ENCODE results near the gene FRMD7. TPM values are rescaled to one million over a fixed set of nuclear protein-coding genes. Genes with fewer than 3 reads are reported as not detected.

FRMD7 gene
- total and polyA plus RNA-seq, 10 of the 15 experiments (the other 5 are each of a cell fraction or from before 2014, with no cell fraction given), result 0.03 to 0.94 TPM; not detected in 8

DNA sequence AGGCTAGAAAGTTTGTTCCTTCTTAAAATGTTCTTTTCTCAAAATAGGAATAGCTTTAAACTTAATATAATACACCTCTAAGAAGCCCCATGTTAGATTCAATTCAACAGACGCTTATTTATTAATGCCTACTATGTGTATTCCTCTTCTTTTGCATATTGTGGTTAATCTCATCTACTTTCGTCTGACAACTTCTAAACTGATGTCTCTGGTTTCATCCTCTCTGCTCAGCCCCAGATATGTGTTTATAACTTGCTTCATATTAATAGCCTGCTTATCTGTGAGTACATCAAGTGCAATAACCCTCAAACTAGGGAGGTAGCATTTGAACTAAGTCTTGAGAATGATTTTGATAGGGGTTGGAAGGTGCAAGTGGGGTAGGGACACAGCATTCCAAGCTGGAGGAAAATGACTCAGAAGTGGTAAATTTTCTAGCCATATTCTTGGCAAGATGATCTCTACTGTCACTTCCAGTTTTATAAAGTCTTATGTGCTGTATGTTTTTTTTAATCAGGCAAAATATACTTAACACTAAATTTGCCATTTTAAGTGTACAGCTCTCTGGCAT is 67.8 kb downstream of the FRMD7 start:
- no peak overlapping the region for H3K4me2 ChIP-seq (ENCODE audit: control insufficient read depth, insufficient read depth)
- intact Hi-C loops (cut with micrococcal nuclease; ENCODE audit: unreplicated experiment) (no loop called here), in situ Hi-C loops (cut with MboI) (no loop called here)
- H2AFZ ChIP-seq (ENCODE audit: control insufficient read depth, low read depth, low read length), result no peak overlapping the region
- no peaks in the 10 kb centered on the region for H3K9me3 ChIP-seq (replicated peaks; ENCODE audit: control insufficient read depth, insufficient read depth, low read length)
- no peaks in the 10 kb centered on the region; the same call in 1 of the 2 replicates for H3K79me2 ChIP-seq (ENCODE audit: control insufficient read depth, insufficient read depth, low read length)
- 57% methylated on average over 2 of the region's 2 CpGs for WGBS (ENCODE audit: insufficient coverage, insufficient replicate concordance, low lambda C conversion rate, missing lambda C conversion rate)
- FAIRE-seq (no peak), DNase-seq (ENCODE audit: low read depth, low spot score) (no peak), ATAC-seq (peak; percentile 48; the same call in 2 of the 3 replicates)
- no peak overlapping the region for H3K27ac ChIP-seq (ENCODE audit: control insufficient read depth, insufficient read depth)
- H3K9ac ChIP-seq (ENCODE audit: control insufficient read depth, insufficient read depth, low read length), result no peak overlapping the region
- no peaks in the 10 kb centered on the region for H4K20me1 ChIP-seq (ENCODE audit: control insufficient read depth, insufficient read depth)
- RAD21 ChIA-PET (ENCODE audit: unreplicated experiment), result interaction anchor here (0.6 kb wide), 1 partner anchor 86 kb away, joined by 3 read pairs; no protein-coding TSS in a partner anchor
- CTCF ChIA-PET, result interaction anchor here (0.6 to 1.3 kb wide), 3 partner anchors 12 to 32 kb away, joined by 3 to 6 read pairs (median 4); no protein-coding TSS in a partner anchor
- H3K36me3 ChIP-seq (ENCODE audit: control insufficient read depth in 2 of 2, insufficient read depth in 2 of 2, low read length in 1 of 2), result no peaks in the 10 kb centered on the region; a peak in 1 of 4 replicates
- H3K4me1 ChIP-seq (ENCODE audit: control insufficient read depth, insufficient read depth, low read length), result no peaks in the 10 kb centered on the region
- POLR2A ChIA-PET, result no interaction called here
- no peaks in the 10 kb centered on the region for H3K27me3 ChIP-seq (replicated peaks in 1 of 2; ENCODE audit: control insufficient read depth in 2 of 2, insufficient read depth in 2 of 2, low read length in 1 of 2)
- H3K4me3 ChIP-seq, result no peak overlapping the region
- no peak for TF ChIP-seq PML (IDR thresholded peaks at IDR 0.05; ENCODE audit: low read length)
- no peak for TF ChIP-seq BCL11A (IDR thresholded peaks at IDR 0.05; ENCODE audit: low read depth, low read length)
- TF ChIP-seq, protein P1, sequence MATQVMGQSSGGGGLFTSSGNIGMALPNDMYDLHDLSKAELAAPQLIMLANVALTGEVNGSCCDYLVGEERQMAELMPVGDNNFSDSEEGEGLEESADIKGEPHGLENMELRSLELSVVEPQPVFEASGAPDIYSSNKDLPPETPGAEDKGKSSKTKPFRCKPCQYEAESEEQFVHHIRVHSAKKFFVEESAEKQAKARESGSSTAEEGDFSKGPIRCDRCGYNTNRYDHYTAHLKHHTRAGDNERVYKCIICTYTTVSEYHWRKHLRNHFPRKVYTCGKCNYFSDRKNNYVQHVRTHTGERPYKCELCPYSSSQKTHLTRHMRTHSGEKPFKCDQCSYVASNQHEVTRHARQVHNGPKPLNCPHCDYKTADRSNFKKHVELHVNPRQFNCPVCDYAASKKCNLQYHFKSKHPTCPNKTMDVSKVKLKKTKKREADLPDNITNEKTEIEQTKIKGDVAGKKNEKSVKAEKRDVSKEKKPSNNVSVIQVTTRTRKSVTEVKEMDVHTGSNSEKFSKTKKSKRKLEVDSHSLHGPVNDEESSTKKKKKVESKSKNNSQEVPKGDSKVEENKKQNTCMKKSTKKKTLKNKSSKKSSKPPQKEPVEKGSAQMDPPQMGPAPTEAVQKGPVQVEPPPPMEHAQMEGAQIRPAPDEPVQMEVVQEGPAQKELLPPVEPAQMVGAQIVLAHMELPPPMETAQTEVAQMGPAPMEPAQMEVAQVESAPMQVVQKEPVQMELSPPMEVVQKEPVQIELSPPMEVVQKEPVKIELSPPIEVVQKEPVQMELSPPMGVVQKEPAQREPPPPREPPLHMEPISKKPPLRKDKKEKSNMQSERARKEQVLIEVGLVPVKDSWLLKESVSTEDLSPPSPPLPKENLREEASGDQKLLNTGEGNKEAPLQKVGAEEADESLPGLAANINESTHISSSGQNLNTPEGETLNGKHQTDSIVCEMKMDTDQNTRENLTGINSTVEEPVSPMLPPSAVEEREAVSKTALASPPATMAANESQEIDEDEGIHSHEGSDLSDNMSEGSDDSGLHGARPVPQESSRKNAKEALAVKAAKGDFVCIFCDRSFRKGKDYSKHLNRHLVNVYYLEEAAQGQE (IDR thresholded peaks at IDR 0.05; ENCODE audit: low read depth, low read length), result no peak
- TF ChIP-seq POLR2AphosphoS2 (IDR thresholded peaks at IDR 0.05; ENCODE audit: low read depth, low read length), result no peak
- TF ChIP-seq RUNX3 (IDR thresholded peaks at IDR 0.05; ENCODE audit: low read length), result 0 out of 2 replicates have a peak, but pooled peaks have one; percentile 14
- SMC1A ChIA-PET (ENCODE audit: uncharacterized antibody, unreplicated experiment), result interaction anchor here (0.8 to 1.5 kb wide), 4 partner anchors 10 to 36 kb away, joined by 3 to 5 read pairs (median 3); no protein-coding TSS in a partner anchor
- BruUV-seq (replicated peaks), result no TSS peak
